HG03159 (cell line): ENCODE measurements around the gene SCARF1.

Experiments used
- ATAC-seq: cut with Tn5 transposase; IDR thresholded peaks from one replicate; pipeline ENCODE4 v1.9.1; 2021; ENCODE audit warnings: mild to moderate bottlenecking, moderate library complexity; ENCODE audit not compliant: unreplicated experiment

SCARF1 gene

GRCh38 chr17:1604831-1605528 lies 40.6 kb downstream of the SCARF1 start:
- no peak for ATAC-seq

GRCh38 chr17:1601571-1601970 lies 44.0 kb downstream of the SCARF1 start:
- no peak for ATAC-seq

- ATAC-seq: no peak
Measured at GRCh38 chr17:1598399-1599095, 47.0 kb downstream of the SCARF1 start.

- no peak for ATAC-seq
Measured at GRCh38 chr17:1597861-1598342, 47.6 kb downstream of the SCARF1 start.

- ATAC-seq: no peak
Measured at GRCh38 chr17:1593630-1593931, 52.0 kb downstream of the SCARF1 start.

GRCh38 chr17:1592751-1593629 lies 52.5 kb downstream of the SCARF1 start:
- ATAC-seq: peak; percentile 57

GRCh38 chr17:1591474-1592090 lies 54.0 kb downstream of the SCARF1 start:
- ATAC-seq: no peak

- no peak for ATAC-seq
Measured at GRCh38 chr17:1590747-1591473, 54.6 kb downstream of the SCARF1 start.

GRCh38 chr17:1590029-1590746 lies 55.3 kb downstream of the SCARF1 start:
- ATAC-seq: no peak

GRCh38 chr17:1588821-1589585 lies 56.5 kb downstream of the SCARF1 start:
- no peak for ATAC-seq

- ATAC-seq: no peak
Measured at GRCh38 chr17:1584167-1584566, 61.4 kb downstream of the SCARF1 start.
